HepG2 (cell line): ENCODE data around the gene CRTC2. TPM values are rescaled to one million over a fixed set of nuclear protein-coding genes. Genes with fewer than 3 reads are reported as not detected.

Experiments
- CENPBD1 ChIP-seq: sonication (generic); formaldehyde crosslinking; IDR thresholded peaks from 2 replicates; pipeline ENCODE4 v1.8.0; 2022; ENCODE audit warnings: missing genetic modification reagents, low read depth, mild to moderate bottlenecking, borderline replicate concordance
- CERS6 ChIP-seq: sonication (generic); formaldehyde crosslinking; IDR thresholded peaks from 2 replicates; pipeline ENCODE4 v1.5.0; 2020; ENCODE audit warnings: missing genetic modification reagents
- FOXO1 ChIP-seq: sonication (generic); formaldehyde crosslinking; IDR thresholded peaks from 2 replicates; pipeline ENCODE4 v1.4.0; 2020; ENCODE audit warnings: missing genetic modification reagents
- HNRNPH1 ChIP-seq: fragments of 200-400 bp; formaldehyde crosslinking; optimal IDR thresholded peaks from 2 replicates; pipeline ENCODE3; 2017; ENCODE audit warnings: mild to moderate bottlenecking, low read depth, low read length
- IRF2 ChIP-seq: IDR thresholded peaks from 2 replicates; pipeline ENCODE4 v1.6.1; 2018; ENCODE audit warnings: missing genetic modification reagents, missing compliant biosample characterization
- KAT8 ChIP-seq: IDR thresholded peaks from 2 replicates; pipeline ENCODE4 v1.6.1; 2016; ENCODE audit warnings: missing genetic modification reagents, missing compliant biosample characterization
- MEIS2 ChIP-seq: sonication (generic); formaldehyde crosslinking; IDR thresholded peaks from 2 replicates; pipeline ENCODE4 v1.9.0; 2021; ENCODE audit warnings: mild to moderate bottlenecking, missing genetic modification reagents
- NCOA1 ChIP-seq: sonication (generic); formaldehyde crosslinking; IDR thresholded peaks from 2 replicates; pipeline ENCODE4 v1.9.0; 2021; ENCODE audit warnings: missing genetic modification reagents
- NR2F2 ChIP-seq: IDR thresholded peaks from 2 replicates; pipeline ENCODE4 v1.6.1; 2012; ENCODE audit warnings: low read depth, inconsistent platforms, borderline replicate concordance
- PRMT3 ChIP-seq: sonication (generic); formaldehyde crosslinking; IDR thresholded peaks from 2 replicates; pipeline ENCODE4 v1.8.1; 2022; ENCODE audit warnings: low read depth, mild to moderate bottlenecking, moderate library complexity, missing genetic modification reagents, borderline replicate concordance
- SRY ChIP-seq: sonication (generic); formaldehyde crosslinking; IDR thresholded peaks from 2 replicates; pipeline ENCODE4 v1.8.0; 2022; ENCODE audit warnings: mild to moderate bottlenecking, missing genetic modification reagents
- ZSCAN20 ChIP-seq: sonication (generic); formaldehyde crosslinking; IDR thresholded peaks from 2 replicates; pipeline ENCODE4 v1.4.0; 2020; ENCODE audit warnings: missing genetic modification reagents, mild to moderate bottlenecking, borderline replicate concordance
- polyA plus RNA-seq, 8 experiments: library from polyadenylated mRNA; depleted of rRNA in 3 of 8; stranded (reverse) in 7 of 8; unstranded in 1 of 8; fragments of >200 nt; fragmentation: Illumina TruSeq in 4 of 8; extraction: Trizol in 4 of 8; gene quantifications; 2 replicates each; pipeline versions ENCODE4 v1.2.1 to v1.2.3, GENCODE V29; 2011 to 2016; ENCODE audit warnings: low read depth in 4 of 8, missing spikeins in 1 of 8, mixed read lengths in 1 of 8; ENCODE audit not compliant: insufficient read depth in 1 of 8
- total RNA-seq, 5 experiments: library from RNA; depleted of rRNA; stranded (reverse); fragments of >200 nt; fragmentation: Illumina TruSeq; extraction: Trizol; gene quantifications; 2 replicates each; pipeline ENCODE4 v1.2.3, GENCODE V29; 2016; ENCODE audit warnings: low read depth in 1 of 5
- TF ChIP-seq, protein P1 (sequence below): sonication (generic); formaldehyde crosslinking; IDR thresholded peaks from 2 replicates; pipeline ENCODE4 v1.4.0; 2020; ENCODE audit warnings: missing genetic modification reagents, borderline replicate concordance
- TF ChIP-seq, protein P2 (sequence below): sonication (generic); formaldehyde crosslinking; IDR thresholded peaks from 2 replicates; pipeline ENCODE4 v1.8.0; 2022; ENCODE audit warnings: mild to moderate bottlenecking, missing genetic modification reagents; ENCODE audit not compliant: insufficient replicate concordance
- TF ChIP-seq, protein P3 (sequence below): sonication (generic); formaldehyde crosslinking; IDR thresholded peaks from 2 replicates; pipeline ENCODE4 v1.4.0; 2020; ENCODE audit warnings: missing genetic modification reagents, borderline replicate concordance

Gene CRTC2
- total and polyA plus RNA-seq, 2 of the 13 experiments (the other 11 are each of a cell fraction or from before 2014, with no cell fraction given) = 6.1 to 26.7 TPM

DNA sequence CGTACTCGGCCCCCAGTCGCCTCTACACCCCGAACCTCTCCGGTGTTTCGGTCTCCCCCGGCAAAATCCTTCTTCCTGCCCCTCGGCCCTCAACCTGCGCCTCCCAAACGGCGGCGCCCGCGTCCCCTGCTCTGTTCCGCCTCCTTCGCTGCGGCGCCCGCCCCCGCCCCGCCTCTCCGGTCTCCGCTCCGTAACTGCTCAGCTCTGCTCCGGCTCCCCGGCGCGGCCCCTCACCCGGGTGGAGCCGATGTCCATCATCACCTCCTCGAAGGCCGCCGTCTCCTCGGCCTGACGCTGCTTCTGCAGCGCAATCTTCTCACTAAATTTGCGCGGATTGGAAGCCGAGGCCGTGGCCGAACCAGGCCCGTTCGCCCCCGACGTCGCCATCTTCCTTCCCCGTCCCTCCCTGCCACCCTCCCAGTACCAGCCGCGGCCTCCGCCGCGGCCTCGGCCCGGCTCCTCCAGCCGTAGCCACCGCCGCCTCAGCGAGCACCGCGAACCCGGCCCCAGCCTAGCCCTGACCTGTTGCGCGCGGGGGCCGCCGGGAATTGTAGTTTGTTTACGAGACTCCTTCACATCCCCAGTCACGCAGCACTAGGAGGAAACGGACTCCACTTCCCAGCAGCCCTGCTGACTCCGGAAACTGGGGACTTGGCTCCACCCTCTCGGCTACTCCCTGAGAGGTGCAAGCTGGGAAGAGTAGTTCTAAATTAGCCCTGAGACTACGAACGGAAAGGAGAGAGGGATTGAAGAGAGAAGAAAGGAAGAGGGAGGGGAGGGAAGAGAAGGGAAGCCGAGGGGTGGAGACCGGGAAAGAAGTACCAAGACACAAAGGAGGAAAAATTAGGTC, at the start of gene CRTC2 (continued):
- peak; percentile 67; the same call in 1 of the 2 replicates for TF ChIP-seq ZSCAN20
- TF ChIP-seq CENPBD1 (CRISPR knock-in tag) = no peak
- no peak for TF ChIP-seq NCOA1 (CRISPR knock-in tag)
- peak; percentile 34; the same call in 1 of the 2 replicates for TF ChIP-seq NR2F2
- TF ChIP-seq MEIS2 (CRISPR knock-in tag) = peak; percentile 63; the same call in 1 of the 2 replicates
- no peak for TF ChIP-seq HNRNPH1
- 0 out of 2 replicates have a peak, but pooled peaks have one; percentile 74 for TF ChIP-seq CERS6
- peak; percentile 79; the same call in 1 of the 2 replicates for TF ChIP-seq KAT8 (CRISPR knock-in tag)
- TF ChIP-seq, protein P1, sequence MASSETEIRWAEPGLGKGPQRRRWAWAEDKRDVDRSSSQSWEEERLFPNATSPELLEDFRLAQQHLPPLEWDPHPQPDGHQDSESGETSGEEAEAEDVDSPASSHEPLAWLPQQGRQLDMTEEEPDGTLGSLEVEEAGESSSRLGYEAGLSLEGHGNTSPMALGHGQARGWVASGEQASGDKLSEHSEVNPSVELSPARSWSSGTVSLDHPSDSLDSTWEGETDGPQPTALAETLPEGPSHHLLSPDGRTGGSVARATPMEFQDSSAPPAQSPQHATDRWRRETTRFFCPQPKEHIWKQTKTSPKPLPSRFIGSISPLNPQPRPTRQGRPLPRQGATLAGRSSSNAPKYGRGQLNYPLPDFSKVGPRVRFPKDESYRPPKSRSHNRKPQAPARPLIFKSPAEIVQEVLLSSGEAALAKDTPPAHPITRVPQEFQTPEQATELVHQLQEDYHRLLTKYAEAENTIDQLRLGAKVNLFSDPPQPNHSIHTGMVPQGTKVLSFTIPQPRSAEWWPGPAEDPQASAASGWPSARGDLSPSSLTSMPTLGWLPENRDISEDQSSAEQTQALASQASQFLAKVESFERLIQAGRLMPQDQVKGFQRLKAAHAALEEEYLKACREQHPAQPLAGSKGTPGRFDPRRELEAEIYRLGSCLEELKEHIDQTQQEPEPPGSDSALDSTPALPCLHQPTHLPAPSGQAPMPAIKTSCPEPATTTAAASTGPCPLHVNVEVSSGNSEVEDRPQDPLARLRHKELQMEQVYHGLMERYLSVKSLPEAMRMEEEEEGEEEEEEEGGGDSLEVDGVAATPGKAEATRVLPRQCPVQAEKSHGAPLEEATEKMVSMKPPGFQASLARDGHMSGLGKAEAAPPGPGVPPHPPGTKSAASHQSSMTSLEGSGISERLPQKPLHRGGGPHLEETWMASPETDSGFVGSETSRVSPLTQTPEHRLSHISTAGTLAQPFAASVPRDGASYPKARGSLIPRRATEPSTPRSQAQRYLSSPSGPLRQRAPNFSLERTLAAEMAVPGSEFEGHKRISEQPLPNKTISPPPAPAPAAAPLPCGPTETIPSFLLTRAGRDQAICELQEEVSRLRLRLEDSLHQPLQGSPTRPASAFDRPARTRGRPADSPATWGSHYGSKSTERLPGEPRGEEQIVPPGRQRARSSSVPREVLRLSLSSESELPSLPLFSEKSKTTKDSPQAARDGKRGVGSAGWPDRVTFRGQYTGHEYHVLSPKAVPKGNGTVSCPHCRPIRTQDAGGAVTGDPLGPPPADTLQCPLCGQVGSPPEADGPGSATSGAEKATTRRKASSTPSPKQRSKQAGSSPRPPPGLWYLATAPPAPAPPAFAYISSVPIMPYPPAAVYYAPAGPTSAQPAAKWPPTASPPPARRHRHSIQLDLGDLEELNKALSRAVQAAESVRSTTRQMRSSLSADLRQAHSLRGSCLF (CRISPR knock-in tag) = no peak
- TF ChIP-seq, protein P2, sequence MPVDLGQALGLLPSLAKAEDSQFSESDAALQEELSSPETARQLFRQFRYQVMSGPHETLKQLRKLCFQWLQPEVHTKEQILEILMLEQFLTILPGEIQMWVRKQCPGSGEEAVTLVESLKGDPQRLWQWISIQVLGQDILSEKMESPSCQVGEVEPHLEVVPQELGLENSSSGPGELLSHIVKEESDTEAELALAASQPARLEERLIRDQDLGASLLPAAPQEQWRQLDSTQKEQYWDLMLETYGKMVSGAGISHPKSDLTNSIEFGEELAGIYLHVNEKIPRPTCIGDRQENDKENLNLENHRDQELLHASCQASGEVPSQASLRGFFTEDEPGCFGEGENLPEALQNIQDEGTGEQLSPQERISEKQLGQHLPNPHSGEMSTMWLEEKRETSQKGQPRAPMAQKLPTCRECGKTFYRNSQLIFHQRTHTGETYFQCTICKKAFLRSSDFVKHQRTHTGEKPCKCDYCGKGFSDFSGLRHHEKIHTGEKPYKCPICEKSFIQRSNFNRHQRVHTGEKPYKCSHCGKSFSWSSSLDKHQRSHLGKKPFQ (CRISPR knock-in tag) = peak; percentile 55
- peak; percentile 80 for TF ChIP-seq FOXO1 (CRISPR knock-in tag)
- TF ChIP-seq SRY (CRISPR knock-in tag) = 0 out of 2 replicates have a peak, but pooled peaks have one; percentile 28
- 0 out of 2 replicates have a peak, but pooled peaks have one; percentile 50 for TF ChIP-seq PRMT3 (CRISPR knock-in tag)
- TF ChIP-seq, protein P3, sequence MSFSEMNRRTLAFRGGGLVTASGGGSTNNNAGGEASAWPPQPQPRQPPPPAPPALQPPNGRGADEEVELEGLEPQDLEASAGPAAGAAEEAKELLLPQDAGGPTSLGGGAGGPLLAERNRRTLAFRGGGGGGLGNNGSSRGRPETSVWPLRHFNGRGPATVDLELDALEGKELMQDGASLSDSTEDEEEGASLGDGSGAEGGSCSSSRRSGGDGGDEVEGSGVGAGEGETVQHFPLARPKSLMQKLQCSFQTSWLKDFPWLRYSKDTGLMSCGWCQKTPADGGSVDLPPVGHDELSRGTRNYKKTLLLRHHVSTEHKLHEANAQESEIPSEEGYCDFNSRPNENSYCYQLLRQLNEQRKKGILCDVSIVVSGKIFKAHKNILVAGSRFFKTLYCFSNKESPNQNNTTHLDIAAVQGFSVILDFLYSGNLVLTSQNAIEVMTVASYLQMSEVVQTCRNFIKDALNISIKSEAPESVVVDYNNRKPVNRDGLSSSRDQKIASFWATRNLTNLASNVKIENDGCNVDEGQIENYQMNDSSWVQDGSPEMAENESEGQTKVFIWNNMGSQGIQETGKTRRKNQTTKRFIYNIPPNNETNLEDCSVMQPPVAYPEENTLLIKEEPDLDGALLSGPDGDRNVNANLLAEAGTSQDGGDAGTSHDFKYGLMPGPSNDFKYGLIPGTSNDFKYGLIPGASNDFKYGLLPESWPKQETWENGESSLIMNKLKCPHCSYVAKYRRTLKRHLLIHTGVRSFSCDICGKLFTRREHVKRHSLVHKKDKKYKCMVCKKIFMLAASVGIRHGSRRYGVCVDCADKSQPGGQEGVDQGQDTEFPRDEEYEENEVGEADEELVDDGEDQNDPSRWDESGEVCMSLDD = 0 out of 2 replicates have a peak, but pooled peaks have one; percentile 56
- peak; percentile 94 for TF ChIP-seq IRF2
